Right cardiac atrium (tissue), 5 donors: ENCODE results near the gene SC5D. TPM values are rescaled to one million over a fixed set of nuclear protein-coding genes. Genes with fewer than 3 reads are reported as not detected.

Source experiments
- polyA plus RNA-seq: library from polyadenylated mRNA; stranded (reverse); fragments of 200-250 nt; gene quantifications from one replicate; pipeline ENCODE4 v1.2.3, GENCODE V29; 2013
- total RNA-seq, 4 donors: library from RNA; stranded (reverse); fragmentation: NEBNext Ultra II Directional; extraction: Animal tissue kit (Norgen Biotek cat#: 25700); gene quantifications; one replicate each; pipeline ENCODE4 v1.2.1, GENCODE V29; 2021
- donor health status: healthy with polysubstance abuse.
- donor health status: DM: no; HTN: yes; CAD: no.
- donor health status: DM: no; HTN: no; CAD: no.
- donor health status: DM: no; HTN: yes; CAD: no; lungs with severe emphysema.
- donor health status: DM: yes; HTN: yes; CAD: no.

SC5D gene
- total and polyA plus RNA-seq, 5 donors: 29.7 to 34.7 (median 30.2) TPM

Other genes with a start within 250 kb of the SC5D start
- 1 to 10 TPM; 3.9 to 7.4 (median 4.7) TPM for gene TECTA, start 191.5 kb upstream of the SC5D start, total RNA-seq
- 2.1 TPM for gene TECTA, start 191.5 kb upstream of the SC5D start, polyA plus RNA-seq
- gene SORL1, start 159.5 kb downstream of the SC5D start, total RNA-seq: 1 to 10 TPM; 3.7 to 9.2 (median 5.4) TPM
- gene SORL1, start 159.5 kb downstream of the SC5D start, polyA plus RNA-seq: 0.57 TPM